GM12874 (cell line): ENCODE results near the gene SPTBN1.

Experiments
- CTCF ChIP-seq: IDR thresholded peaks from 2 replicates; pipeline ENCODE4 v1.5.1; 2011; ENCODE audit warnings: low read depth, mild to moderate bottlenecking, control low read depth, low read length, moderate library complexity; ENCODE audit not compliant: insufficient read depth

SPTBN1 gene

GRCh38 chr2:54553075-54553474 is 96.9 kb downstream of the SPTBN1 start:
- TF ChIP-seq CTCF, result no peak

- no peak for TF ChIP-seq CTCF
Measured at GRCh38 chr2:54553775-54554174, 97.6 kb downstream of the SPTBN1 start.

DNA sequence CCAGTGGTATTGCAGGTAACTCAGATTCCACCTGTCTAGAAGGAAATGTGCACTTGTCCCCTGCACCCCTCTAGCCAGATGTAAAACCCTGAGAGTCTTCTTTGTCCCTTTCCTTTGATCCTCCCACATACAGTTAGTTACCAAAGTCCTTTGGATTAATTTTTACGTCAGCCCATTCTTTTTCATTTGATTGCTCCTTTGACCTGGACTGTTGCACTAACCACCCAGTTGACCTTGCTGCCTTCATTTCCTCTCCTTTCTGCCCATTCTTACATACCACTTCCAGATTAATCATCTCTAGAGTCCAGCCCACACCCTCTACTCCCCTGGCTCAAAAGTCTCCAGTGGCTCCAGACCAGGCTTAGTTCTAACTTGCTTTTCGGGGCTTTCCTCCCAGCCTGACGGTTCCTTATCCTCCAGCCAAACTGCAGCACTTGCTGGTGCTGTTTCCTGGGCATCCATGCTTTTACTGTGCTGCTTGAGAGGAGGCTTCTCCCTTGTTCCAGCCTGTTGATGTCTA is 99.3 kb downstream of the SPTBN1 start:
- TF ChIP-seq CTCF, result no peak

GRCh38 chr2:54556621-54557121 is 100.5 kb downstream of the SPTBN1 start:
- TF ChIP-seq CTCF, result no peak

GRCh38 chr2:54557211-54557600 is 101.1 kb downstream of the SPTBN1 start:
- TF ChIP-seq CTCF, result no peak

GRCh38 chr2:54557601-54558187 is 101.6 kb downstream of the SPTBN1 start:
- 0 out of 2 replicates have a peak, but pooled peaks have one; percentile 16 for TF ChIP-seq CTCF

DNA sequence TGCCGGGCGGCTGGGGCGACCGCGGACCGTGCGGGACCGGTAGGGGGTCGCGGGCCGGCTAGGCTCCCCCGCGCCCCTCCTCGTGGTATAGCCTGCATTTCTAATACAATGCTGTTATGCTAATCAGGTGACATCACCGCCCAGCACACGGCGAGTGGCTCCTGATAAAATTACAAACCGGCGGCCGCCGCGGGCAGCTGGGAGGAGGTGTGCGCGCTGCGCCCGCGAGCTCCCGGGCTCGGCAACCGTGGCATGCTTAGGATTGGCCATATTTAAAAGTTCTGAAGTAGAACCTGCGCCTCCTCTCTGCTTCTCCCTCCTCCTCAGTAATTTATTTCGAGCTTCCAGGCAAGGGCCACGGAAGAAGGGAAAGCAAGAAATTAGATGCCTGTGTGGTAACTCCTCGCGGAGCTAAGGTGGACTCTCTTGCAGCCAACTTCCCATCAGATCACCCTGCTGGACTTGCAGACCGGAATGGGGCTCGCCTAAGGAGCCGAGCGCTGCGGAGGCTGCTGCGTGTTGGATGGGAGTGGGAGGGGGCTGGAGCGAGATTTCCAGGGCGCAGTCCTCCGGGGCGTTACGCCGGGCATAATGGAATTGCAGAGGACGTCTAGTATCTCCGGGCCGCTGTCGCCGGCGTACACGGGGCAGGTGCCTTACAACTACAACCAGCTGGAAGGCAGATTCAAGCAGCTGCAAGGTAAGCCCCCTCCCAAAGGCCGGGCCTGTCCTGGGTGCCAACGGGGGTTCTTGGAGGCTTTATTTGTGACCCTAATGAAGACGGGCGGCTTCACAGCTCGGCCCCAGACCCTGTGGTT is 102.3 kb downstream of the SPTBN1 start:
- TF ChIP-seq CTCF, result no peak
